Measurements from ENCODE around the gene ENPP6. TPM values are rescaled to one million over a fixed set of nuclear protein-coding genes. Genes with fewer than 3 reads are reported as not detected.

The ENPP6 gene
- total RNA-seq, 2 experiments from 2014 or later, result not detected

DNA sequence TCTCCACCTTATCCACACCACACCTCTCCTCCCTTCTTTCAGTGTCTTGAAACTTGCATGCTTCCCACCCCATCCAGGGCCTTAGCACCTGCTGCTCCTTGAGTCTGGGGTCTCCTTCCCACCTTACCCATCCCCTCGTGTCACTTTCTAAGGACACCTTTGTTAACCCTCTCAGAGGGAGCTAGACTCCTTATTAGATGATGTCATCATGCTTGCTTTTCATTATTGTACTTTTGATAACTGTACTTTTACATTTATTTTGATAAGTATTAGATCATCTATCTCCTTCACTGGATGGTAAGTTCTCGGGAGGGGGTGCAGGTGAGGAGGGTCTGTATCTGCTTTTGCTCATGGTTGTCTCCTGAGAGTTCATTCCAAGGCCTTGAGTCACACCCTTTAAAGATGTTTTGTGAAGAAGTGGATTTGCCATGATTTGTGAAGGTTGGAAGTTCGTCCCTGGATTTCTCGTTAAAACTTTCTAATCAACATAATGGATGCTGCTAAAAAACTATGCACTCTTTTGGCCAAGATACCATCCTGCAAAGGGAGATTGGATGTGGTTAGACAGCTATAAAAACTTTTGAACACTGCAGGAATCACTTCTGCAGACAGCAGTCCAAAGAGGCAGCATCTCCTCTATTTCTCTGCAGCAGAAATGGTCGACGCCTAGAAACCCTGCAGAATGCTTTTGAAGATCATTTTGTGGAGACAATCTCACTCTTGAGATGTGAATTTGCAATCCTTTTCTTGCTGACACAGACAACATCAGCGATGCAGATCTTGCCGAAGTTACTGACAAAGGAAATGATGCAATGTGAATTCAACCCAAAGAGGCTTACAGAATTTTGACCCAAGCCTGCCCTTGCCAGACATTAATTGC, 69.6 kb downstream of the ENPP6 start:
- POLR2A ChIA-PET, result interaction anchor here (0.7 kb wide), 1 partner anchor 258 kb away, joined by 4 read pairs; no protein-coding TSS in a partner anchor
- no TSS peak for BruUV-seq (replicated peaks)
- H2AFZ ChIP-seq (ENCODE audit: low read length), result peak overlapping the region; percentile 19; the same call in 1 of the 2 replicates

DNA sequence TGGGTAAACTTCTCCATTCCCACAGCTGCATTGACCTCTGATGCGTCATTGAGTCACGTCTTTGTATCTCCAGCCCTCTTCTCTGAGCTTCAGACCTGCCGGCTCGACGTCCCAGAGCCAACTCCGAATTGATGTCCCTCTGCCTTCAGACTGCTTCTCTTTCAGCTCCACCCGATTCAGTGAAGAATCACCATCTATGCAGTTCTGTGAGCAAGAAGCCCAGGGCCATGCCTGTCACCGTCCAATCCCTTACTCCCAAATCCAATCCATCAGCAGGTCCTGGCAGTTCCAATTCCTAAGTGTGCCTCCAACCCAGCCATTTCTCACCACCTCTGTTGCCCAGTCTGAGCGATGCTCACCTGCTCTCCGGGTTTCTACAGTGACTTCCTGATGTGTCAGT, 70.7 kb downstream of the ENPP6 start:
- no peak for DNase-seq (ENCODE audit: low spot score)
- CTCF ChIA-PET (ENCODE audit: unreplicated experiment), result no interaction called here

More for the DNA sequence above, 69.6 kb downstream of the ENPP6 start:
- CTCF ChIA-PET (ENCODE audit: unreplicated experiment), result no interaction called here
- no peaks in the 10 kb centered on the region for H3K4me1 ChIP-seq (ENCODE audit: insufficient read depth, low read length, poor library complexity, severe bottlenecking)
- TF ChIP-seq EZH2phosphoT487 (IDR thresholded peaks at IDR 0.05; ENCODE audit: borderline replicate concordance, low read depth, low read length) (no peak), CTCF (conservative IDR thresholded peaks at IDR 0.05; ENCODE audit: low read length) (no peak)
- no peaks in the 10 kb centered on the region for H3K9me2 ChIP-seq (ENCODE audit: insufficient read depth, low read length)
- peak; percentile 22 for DNase-seq (ENCODE audit: low spot score)
- H3K27ac ChIP-seq (ENCODE audit: low read depth, low read length, poor library complexity, severe bottlenecking), result no peak overlapping the region
- H3K9me3 ChIP-seq (ENCODE audit: low read length), result no peaks in the 10 kb centered on the region
- H4K20me1 ChIP-seq (ENCODE audit: insufficient read depth, low read length), result no peaks in the 10 kb centered on the region
- no peaks in the 10 kb centered on the region for H3K79me2 ChIP-seq (ENCODE audit: insufficient read depth, low read depth, low read length)
- no peak overlapping the region for H3K4me3 ChIP-seq (ENCODE audit: low read depth, low read length, poor library complexity, severe bottlenecking)
- intact Hi-C loops (cut with micrococcal nuclease; ENCODE audit: unreplicated experiment), result no loop called here
- H3K36me3 ChIP-seq (ENCODE audit: insufficient read depth, low read length), result no peaks in the 10 kb centered on the region
- 0 out of 2 replicates have a peak overlapping the region, but pooled peaks have one; percentile 8 for H3K4me2 ChIP-seq (ENCODE audit: low read length)

More for the DNA sequence above, 70.7 kb downstream of the ENPP6 start:
- TF ChIP-seq CTCF (conservative IDR thresholded peaks at IDR 0.05; ENCODE audit: low read length) (no peak), EZH2phosphoT487 (IDR thresholded peaks at IDR 0.05; ENCODE audit: borderline replicate concordance, low read depth, low read length) (no peak)
- Histone ChIP-seq H3K79me2 (ENCODE audit: insufficient read depth, low read depth, low read length) (no peaks in the 10 kb centered on the region), H3K27ac (ENCODE audit: low read depth, low read length, poor library complexity, severe bottlenecking) (no peak overlapping the region), H3K4me2 (ENCODE audit: low read length) (no peak overlapping the region), H3K4me3 (ENCODE audit: low read depth, low read length, poor library complexity, severe bottlenecking) (no peak overlapping the region), H3K9me2 (ENCODE audit: insufficient read depth, low read length) (no peaks in the 10 kb centered on the region), H4K20me1 (ENCODE audit: insufficient read depth, low read length) (no peaks in the 10 kb centered on the region), H2AFZ (ENCODE audit: low read length) (no peak overlapping the region), H3K4me1 (ENCODE audit: insufficient read depth, low read length, poor library complexity, severe bottlenecking) (no peaks in the 10 kb centered on the region), H3K36me3 (ENCODE audit: insufficient read depth, low read length) (no peaks in the 10 kb centered on the region), H3K9me3 (ENCODE audit: low read length) (no peaks in the 10 kb centered on the region)
- intact Hi-C loops (cut with micrococcal nuclease; ENCODE audit: unreplicated experiment), result no loop called here
- no TSS peak for BruUV-seq (replicated peaks)
- POLR2A ChIA-PET, result interaction anchor here (0.6 to 1.7 kb wide), 4 partner anchors 9 to 239 kb away, joined by 3 to 8 read pairs (median 4); no protein-coding TSS in a partner anchor

All from OCI-LY7 (cell line).